Fibroblast of villous mesenchyme (primary cell): ENCODE results near the gene LTK. TPM values are rescaled to one million over a fixed set of nuclear protein-coding genes. Genes with fewer than 3 reads are reported as not detected.

Source experiments
- DNase-seq: peaks from one replicate; pipeline ENCODE4 v3.0.0-alpha.2; 2010; ENCODE audit warnings: low read depth
- H3K4me3 ChIP-seq: 2 replicates; pipeline ENCODE4 v1.5.1; 2011; ENCODE audit warnings: low read depth, mild to moderate bottlenecking, low read length
- total RNA-seq: library from RNA; depleted of rRNA; stranded (reverse); fragments of >200 nt; gene quantifications from 2 replicates; pipeline ENCODE4 v1.2.3, GENCODE V29; 2012
- TF ChIP-seq, protein P1 (sequence below): IDR thresholded peaks from 2 replicates; pipeline ENCODE4 v1.5.1; 2012; ENCODE audit warnings: low read depth, mild to moderate bottlenecking, low read length; ENCODE audit not compliant: insufficient read depth

The LTK gene
- total RNA-seq, 1 donor: 0.86 TPM

DNA sequence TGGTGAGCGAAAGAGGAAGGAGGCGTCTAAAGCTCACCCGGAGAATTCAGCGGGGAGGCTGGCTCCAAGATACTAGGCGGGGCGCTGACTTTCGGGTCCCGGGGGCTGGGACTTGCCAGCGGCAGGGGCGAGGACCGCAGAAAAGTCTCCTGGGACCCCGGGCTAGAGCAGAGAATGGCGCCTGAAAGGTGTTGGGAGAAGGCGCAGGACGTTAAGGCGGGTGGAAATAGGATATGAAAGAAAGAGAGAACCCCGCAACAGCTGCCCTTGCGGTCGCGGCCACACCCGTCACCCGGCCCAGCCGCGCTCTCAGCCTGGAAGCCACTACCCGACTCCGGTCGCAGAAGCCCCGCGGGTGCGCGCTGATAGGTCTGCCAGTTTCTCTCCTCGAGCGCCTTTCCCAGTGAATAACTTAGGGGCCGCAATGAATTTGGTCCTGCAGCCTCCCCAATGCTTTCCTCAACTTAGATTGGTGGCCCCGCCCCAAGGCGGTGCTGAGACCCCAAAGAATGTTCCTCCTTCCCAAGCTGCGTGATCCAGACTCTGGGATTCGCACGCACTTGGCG is 604 bp downstream of the LTK start:
- TF ChIP-seq, protein P1, sequence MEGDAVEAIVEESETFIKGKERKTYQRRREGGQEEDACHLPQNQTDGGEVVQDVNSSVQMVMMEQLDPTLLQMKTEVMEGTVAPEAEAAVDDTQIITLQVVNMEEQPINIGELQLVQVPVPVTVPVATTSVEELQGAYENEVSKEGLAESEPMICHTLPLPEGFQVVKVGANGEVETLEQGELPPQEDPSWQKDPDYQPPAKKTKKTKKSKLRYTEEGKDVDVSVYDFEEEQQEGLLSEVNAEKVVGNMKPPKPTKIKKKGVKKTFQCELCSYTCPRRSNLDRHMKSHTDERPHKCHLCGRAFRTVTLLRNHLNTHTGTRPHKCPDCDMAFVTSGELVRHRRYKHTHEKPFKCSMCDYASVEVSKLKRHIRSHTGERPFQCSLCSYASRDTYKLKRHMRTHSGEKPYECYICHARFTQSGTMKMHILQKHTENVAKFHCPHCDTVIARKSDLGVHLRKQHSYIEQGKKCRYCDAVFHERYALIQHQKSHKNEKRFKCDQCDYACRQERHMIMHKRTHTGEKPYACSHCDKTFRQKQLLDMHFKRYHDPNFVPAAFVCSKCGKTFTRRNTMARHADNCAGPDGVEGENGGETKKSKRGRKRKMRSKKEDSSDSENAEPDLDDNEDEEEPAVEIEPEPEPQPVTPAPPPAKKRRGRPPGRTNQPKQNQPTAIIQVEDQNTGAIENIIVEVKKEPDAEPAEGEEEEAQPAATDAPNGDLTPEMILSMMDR: no peak
- peak overlapping the region; percentile 63 for H3K4me3 ChIP-seq
- peak; percentile 45 for DNase-seq

DNA sequence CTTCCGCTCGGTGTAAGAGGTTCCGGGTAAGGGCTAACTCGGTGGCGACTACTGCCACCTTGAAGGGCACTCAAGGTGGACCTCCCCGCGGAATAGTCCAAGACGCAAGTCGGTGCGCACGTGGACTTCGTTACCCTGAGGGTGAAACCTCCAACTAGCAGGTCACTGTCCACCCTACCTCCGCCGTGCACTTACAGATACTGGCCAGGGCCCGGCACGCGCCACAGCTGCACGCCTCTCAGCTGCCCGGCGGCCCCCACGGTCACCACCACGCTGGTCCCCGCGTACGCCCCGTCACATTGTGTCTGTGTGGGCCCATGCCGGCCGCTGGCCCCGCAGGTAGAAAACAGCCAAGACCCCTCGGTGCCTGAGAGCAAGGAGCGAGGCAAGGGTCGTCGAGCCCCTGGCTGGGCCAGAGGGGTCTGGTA is 1.1 kb downstream of the LTK start:
- TF ChIP-seq, protein P1: no peak
- H3K4me3 ChIP-seq: peak overlapping the region; percentile 63
- no peak for DNase-seq

GRCh38 chr15:41511899-41512369 is 1.7 kb downstream of the LTK start:
- DNase-seq: no peak
- no peak overlapping the region for H3K4me3 ChIP-seq
- TF ChIP-seq, protein P1: no peak

DNA sequence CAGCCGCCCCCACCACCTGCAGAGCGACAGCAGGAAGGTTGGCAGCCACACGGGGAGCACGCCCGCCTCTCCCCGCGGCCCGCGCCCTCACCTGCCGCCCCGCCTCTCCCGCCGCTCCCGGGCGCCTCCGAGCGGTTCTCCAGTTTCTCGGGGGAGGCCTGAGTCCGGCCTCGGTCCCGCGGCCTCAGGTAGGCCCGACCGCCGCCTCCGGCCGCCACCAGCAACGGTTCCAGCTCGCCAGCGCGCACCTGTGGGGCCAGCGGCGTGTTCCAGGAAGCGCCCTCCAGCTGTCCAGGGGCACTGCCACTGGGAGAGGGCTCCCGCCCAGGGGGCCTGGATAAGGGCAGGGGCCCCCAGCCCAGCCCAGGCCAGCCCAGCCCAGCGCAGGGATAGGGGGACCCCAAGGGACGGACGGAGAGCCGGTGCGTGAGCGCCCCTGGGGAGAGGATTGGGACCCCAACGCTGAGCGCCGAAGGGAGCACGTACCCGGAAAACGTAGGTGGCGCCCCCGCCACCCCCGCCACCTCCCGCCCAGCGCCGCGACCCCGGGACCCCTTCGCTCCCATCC is 2.2 kb downstream of the LTK start:
- no peak for DNase-seq
- no peak overlapping the region for H3K4me3 ChIP-seq
- TF ChIP-seq, protein P1: no peak

- H3K4me3 ChIP-seq: no peak overlapping the region
- DNase-seq: no peak
- TF ChIP-seq, protein P1: no peak
These were observed 2.9 kb downstream of the LTK start for GRCh38 chr15:41510728-41511127.

DNA sequence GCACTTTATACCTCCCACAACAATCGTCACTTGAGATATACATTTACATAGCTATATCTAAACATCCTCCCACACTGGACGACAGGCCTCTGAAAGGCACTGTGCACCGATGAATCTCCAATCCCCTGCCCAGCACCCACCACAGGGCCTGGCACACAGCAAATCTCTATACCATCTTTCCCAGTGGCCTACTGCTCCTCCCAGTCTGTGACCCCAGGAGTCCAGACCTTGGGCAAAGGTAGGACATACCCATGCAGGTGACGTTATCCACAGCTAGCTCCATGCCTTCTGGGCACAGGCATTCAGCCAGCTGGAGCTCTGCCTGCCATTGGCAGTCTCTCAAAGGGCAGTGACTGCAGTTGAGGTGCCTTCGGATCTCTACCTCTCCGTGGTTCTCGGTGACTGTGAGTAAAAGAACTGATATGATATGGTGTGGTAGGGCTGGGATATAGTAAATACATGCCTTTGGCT is 5.8 kb downstream of the LTK start:
- TF ChIP-seq, protein P1: no peak
- DNase-seq: no peak

More for the DNA sequence above, 5.8 kb downstream of the LTK start:
- H3K4me3 ChIP-seq: no peak overlapping the region
